NCI-H2227 (cell line): ENCODE data around the gene TAOK1.
A peak's percentile ranks its signal among the peaks of the same experiment; 100 is the strongest.

Experiments used
- DNase-seq: peaks from one replicate; lab custom pipeline; 2025; ENCODE audit not compliant: unreplicated experiment; lab: John Stamatoyannopoulos, UW

Gene TAOK1

GRCh38 chr17:29568331-29569244 is 178.4 kb downstream of the TAOK1 start, which contains the start of gene TP53I13:
Gene TP53I13 (plus strand): TSS chr17:29568701. CDS start chr17:29568759, 58 bp downstream.
- peak; percentile 86 for DNase-seq

DNA sequence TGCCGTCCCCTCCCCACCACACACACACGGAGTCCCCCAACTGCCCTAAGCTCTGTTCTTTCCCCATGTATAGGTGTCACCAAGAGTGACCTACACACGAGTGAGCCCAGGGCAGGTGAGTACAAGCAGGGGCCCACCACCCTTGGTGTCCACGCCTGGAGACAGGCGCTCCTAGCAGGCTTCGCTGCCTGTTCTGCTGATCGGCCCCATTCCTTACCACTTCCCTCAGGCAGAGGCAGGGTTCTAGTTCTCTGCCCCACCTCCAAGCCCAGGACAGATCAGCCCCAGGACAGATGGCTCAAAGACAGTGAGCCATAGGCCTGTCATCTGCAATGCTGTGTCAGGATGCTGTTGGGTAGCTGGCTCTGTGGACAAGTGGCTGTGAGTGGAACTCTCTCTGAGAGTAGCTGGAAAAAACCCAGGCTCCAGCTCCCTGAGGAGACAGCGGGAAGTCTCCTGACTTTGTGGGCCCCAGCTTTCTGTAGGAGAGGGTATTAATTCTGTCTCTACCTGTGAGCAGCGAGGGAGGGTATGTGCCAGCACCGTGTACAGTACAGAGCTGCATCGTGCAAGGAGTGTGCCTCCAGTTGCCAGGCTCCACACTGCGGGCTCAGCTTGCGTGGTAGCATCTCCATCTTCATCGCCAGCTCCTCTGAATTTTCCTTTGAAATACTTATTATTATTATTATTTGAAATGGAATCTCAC is 179.2 kb downstream of the TAOK1 start:
- no peak for DNase-seq

DNA sequence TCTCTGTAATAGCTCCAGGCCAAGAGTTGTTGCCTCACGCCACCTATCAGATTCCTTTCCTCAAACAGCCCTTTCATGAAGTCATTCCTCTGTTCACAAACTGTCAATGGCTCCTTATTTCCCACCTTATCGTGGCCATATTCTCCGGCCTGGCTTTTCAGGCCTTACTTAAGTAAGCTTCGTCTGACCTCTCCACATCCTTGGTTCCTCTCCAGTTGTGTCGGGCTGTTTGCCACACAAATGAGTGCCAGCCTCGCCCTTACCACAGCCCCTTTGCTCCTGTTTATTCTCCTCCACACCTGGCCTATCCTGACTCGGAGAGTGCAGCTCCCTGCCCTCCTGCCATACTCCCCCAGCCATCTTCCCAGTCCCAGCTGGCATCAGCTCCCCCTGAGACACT is 180.4 kb downstream of the TAOK1 start:
- no peak for DNase-seq

GRCh38 chr17:29571486-29571882 is 181.3 kb downstream of the TAOK1 start:
- no peak for DNase-seq

GRCh38 chr17:29571883-29572681 is 181.9 kb downstream of the TAOK1 start:
- no peak for DNase-seq

DNA sequence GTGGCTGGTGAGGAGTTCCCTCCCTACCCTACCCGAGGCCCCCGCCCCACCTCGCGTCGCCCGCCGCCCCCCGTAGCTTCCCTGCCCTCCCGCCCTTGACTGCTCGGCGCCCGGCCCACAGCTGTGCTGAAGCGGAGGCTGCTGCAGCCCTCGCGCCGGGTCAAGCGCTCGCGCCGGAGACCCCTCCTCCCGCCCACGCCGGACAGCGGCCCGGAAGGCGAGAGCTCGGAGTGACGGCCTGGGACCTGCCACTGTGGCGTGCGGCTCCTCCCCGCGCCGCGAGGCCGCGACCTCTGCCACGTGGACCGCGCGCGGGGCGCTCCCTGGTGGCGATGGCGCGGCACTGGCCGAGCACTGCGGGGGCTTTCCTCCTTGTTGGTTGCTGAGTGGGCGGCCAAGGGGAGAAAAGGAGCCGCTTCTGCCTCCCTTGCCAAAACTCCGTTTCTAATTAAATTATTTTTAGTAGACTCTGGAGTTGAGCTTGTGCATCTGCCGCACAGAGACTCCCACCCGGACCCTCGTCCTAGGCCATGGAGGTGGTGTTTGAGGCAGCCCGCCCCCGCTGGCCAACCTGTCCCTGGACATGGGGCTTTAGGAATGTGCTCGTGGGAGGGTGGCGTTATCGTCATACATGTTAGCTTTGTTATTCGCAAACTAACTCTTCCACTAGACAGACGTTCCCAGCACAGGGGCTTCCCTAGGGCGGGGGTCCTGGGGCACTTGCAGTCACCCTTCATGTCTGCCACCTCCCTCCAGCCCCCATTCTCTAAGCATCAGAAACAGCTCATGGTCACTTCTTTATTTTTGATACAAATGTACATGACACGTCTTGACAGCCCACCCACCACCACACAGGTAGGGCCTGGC is 182.8 kb downstream of the TAOK1 start:
- peak; percentile 16 for DNase-seq

DNA sequence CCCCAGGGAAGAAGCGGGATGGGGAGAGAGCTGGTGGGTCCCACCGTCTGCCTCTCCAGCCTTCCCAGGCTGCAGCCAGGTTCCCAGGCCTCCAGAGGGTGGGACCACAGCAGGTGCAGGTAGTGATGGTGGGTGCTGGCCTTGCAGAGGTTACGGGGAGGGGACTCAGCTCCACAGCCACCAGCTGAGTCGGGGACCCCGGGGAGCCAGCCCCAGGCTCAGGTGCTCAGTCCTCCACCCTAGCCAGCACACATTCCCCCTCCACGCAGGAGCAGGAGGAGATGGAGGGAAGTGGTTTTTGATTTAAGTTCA is 183.4 kb downstream of the TAOK1 start:
- DNase-seq, result no peak

DNA sequence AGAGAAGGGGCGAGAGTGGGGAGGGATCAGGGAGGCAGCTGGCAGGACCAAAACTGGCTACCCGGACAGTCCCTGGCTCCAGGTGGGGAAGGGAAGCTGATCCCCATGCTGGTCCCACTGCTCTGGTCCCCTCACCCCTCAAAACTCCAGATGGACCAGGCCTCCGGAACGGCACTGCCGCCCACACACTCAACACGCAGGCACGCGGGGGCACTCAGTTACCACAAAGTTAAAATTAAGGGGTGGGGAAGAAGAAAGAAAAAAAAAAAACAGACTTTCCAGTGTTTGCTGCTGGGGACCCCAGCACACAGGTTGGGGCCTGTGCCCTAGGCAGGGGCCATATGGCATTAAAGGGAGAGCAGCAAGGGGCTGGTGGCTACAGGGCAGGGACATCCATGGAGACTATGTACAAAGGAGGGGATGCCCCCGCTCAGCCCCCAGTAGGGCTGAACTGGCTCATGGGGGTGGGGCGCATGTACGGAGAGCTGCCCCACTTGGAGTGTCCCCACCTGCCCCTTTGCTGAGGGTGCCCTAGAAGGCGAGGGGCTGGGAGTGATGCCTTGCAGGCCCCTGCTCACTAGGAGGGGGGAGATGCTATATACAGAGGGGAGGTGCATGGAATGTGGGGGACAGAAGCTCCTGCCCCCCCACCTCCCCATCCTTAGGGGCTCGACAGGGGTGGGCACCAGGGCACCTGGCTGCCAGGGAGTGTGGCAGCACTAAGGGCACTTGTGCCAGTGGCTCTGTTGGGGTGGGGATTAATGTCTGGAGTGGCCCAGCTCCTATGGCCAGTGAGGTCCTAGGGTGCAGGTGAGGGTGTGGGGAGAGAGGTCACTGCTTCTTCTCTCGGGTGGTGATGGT is 183.9 kb downstream of the TAOK1 start:
- no peak for DNase-seq

GRCh38 chr17:29574732-29575510 is 184.8 kb downstream of the TAOK1 start:
- DNase-seq, result no peak

GRCh38 chr17:29575511-29576213 is 185.5 kb downstream of the TAOK1 start:
- no peak for DNase-seq

DNA sequence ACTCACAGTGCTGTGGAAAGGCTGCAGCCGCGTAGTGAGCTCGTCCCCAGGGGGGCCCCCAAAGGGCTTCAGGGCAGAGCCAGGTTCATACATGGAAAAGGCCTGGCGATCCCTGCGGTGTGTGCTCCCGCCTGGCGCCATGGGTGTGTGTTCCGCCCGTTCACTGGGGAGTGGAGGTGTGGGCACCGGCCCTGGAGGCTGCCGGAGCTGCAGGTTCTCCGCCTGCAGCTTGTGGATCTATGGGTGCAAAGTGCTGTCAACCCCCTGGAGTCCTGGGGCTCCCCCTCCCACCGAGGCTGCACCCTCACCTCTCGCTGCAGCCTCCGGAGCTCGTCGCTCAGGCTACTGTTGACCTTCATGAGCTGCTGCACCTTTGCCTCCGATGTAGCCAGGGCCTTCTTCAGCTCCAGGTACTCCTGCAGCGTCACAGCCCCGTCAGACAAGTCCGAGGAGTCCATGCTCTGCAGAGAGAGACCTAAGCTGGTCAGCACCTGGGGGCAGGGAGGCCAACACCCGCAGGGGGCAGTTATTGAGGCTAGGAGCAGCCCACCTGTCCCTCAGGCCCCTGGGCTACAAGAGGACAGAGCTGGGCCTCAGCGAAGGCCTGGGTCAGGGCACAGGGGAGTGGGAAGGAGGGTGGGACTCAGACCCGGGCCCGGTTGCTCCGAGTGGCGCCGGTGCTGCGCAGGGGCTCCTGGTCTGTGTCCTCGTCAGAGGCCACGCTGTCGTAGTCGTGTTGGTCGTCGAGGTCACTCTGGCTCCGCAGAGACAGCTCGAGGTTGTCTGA is 186.2 kb downstream of the TAOK1 start:
- DNase-seq, result no peak

GRCh38 chr17:29577001-29577370 is 186.8 kb downstream of the TAOK1 start:
- DNase-seq, result no peak

GRCh38 chr17:29577385-29578211 is 187.4 kb downstream of the TAOK1 start:
- no peak for DNase-seq

DNA sequence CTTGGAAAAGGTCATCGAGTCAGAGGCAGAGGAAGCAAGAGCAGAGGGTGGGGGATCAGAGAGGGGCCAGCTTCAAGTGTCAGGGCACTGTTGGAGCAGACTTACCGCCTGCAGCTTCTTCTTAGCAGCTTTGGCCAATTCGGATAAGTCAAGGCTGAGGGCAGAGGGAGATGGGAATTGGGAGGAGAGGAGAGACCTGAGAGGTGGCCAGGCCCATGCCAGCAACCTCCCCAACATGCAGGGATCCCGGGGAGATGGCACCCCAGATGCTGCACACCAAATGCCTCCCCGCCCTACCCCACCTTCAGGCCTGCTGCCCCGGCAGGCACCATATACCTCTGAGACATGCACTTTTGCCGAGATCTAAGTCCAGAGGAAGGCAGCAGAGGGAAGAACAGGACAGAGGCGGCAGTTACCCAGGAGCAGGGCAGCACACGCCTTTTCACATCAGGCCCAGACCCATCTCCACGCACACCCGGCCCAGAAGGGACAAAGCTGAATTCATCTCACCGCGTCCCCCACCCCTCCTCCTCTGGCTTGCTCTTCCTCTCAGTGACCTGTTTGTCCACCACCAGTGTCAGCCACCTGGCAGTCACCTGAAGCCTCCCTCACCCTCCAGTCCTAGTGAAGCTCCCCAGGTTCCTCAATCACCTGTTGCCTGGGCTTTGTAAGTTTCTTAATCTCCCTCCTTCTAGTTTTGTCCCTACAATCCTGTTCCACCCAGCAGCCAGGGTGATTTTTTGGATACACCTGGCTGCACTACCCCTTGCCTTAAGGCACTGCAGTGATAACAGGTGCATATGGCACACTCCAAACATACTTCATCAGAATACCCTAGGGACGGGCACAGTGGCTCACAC is 188.7 kb downstream of the TAOK1 start:
- DNase-seq, result no peak

DNA sequence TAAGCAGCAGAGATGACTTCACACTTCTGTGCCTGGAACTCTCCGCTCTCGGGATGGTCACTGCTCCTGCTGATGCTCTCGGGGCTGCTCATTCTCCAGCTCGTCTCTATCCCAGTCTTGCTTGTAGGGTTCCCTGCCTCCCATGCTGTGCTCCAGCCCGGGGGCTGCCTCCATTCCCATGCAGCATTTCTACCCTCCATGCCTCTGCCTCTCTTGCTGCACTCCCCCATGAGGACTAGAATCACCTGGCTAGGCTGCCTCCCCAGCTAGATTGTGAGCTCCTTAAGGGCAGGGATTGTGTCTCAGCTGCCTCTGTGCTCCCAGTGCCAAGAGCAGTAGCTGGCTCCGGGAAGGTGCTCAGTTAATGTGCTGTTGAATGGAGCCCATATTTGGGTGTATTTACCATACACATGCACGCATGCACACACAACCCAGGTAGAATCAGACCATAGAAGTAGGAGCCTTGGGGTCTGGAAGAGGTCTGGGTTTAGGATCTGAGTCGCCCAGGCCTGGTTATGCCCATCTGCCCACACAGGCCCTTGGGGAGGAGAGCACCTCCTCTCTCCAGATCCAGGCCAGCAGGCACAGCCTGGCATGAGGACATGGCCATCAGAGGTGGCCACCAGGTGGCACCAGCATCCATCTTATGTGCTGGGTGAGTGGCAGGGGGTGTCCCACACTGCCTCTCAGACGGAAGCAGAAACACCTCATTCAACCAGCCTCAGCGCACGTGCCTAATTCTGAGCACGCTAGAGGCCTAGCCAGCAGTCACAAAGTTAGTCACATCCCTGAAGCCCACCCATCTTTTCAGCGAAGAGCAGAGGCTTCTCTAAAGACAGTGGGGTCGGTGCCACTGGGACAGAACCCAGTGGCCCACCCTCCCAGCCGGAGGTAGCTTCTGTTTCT is 190.0 kb downstream of the TAOK1 start:
- DNase-seq, result peak; percentile 87
